ENCODE data around the gene LRRTM3.

The LRRTM3 gene

GRCh38 chr10:67100951-67101350, 175.1 kb downstream of the LRRTM3 start:
- Histone ChIP-seq H3K27ac (no peak overlapping the region), H3K4me3 (no peak overlapping the region)

- no peak overlapping the region for H3K27ac ChIP-seq
- no peak overlapping the region for H3K4me3 ChIP-seq
Measured at GRCh38 chr10:67107670-67108069, 181.8 kb downstream of the LRRTM3 start.

DNA sequence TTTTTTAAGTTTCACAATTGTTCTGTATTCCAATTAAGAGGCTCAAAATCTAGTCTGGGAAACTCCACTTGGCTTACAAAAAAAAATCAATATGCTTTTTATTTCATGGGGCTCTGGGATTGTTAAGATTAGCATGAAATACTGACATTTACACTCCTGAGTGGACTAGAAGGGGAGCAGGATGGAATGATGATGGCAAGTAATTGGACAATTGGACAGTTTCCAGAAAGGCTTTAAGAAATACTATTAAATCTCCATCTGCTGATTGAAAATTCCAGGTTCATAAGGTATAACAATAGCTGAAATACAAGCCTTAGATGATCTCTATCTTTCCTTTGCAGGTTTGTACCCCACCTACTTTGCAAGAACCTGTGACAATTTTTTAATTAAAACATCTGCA, 184.4 kb downstream of the LRRTM3 start:
- Histone ChIP-seq H3K4me3 (no peak overlapping the region), H3K27ac (no peak overlapping the region)

- H3K4me3 ChIP-seq = no peak overlapping the region
Measured at GRCh38 chr10:67112765-67113164, 186.9 kb downstream of the LRRTM3 start.

DNA sequence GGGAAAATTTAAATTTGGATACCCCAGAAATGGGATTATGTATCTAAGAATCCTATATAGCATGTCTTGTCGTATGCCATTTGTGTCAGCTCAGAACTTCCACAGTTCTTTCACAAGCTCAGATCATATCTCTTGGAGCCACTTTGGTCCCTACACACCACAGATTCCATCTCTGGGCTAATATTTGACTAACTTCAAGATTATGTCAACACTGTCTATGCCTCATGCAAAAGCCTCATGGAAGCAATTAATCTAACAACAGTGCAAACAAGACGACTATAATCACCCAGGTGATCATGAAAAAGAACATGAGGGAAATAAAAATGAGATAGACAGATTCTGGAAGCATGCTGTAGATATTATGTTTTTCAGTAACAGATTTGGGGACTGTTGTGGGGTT, 189.1 kb downstream of the LRRTM3 start:
- H3K27ac ChIP-seq = no peak overlapping the region
- H3K4me3 ChIP-seq = no peak overlapping the region

More at GRCh38 chr10:67112765-67113164, 186.9 kb downstream of the LRRTM3 start:
- no peak overlapping the region for H3K27ac ChIP-seq

DNA sequence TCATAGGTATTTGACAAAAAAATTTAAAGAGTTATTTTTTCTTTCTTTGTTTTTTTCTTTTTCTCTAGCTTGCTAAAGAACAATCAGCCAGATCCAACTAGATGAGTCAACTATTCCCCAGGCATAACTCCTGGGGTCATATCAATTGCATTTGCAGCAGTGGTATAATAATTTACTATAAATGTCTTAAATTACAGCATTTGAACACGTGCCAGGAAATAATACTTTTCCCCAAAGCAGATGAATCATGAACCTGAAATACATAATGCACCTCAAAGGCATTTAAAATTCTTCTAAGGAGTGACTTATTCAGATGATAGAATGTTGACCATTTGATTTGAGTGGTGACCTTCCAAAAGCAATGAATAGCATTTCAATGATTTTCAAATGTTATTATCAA, 190.1 kb downstream of the LRRTM3 start:
- H3K4me3 ChIP-seq = no peak overlapping the region
- H3K27ac ChIP-seq = no peak overlapping the region

DNA sequence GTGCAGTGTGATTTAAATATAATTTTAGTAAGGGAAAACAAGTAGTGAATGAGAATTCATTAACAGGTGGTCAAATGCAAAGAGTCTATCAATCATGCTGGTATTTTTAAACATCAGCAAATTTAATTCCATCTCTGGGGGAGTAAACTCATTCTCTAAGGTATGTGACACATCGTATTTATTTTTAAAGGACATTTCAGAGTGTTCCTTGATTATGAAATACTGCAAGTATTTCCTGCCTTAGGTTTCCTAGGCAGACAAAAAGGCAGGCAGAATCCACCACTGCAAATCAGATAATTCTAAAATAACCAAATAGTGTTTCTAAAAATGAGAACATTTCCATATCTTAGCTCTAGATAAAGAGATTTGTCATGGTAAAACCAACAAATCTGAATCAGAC, 193.8 kb downstream of the LRRTM3 start:
- Histone ChIP-seq H3K27ac (no peak overlapping the region), H3K4me3 (no peak overlapping the region)

GRCh38 chr10:67127441-67127840, 201.6 kb downstream of the LRRTM3 start:
- no peak overlapping the region for H3K27ac ChIP-seq
- H3K4me3 ChIP-seq = no peak overlapping the region

DNA sequence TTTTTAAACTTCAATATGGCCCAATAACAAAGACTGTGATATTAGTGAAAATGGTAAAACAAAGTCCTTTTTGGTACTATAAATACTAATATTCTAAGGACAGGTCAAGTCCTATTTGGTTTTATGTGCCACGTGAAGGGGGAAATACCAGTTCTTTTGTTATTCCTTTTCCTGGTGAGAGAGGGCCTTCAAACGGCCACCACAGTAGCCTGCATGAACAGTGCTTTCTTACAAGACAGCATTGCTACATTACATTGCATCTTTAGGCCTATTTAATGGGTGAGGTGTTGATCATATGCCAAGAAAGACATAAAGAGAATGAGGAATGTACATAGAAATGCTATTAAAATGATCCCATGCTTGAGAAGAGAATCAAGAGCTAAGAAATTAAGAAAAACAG, 214.8 kb downstream of the LRRTM3 start:
- Histone ChIP-seq H3K4me3 (no peak overlapping the region), H3K27ac (no peak overlapping the region)

DNA sequence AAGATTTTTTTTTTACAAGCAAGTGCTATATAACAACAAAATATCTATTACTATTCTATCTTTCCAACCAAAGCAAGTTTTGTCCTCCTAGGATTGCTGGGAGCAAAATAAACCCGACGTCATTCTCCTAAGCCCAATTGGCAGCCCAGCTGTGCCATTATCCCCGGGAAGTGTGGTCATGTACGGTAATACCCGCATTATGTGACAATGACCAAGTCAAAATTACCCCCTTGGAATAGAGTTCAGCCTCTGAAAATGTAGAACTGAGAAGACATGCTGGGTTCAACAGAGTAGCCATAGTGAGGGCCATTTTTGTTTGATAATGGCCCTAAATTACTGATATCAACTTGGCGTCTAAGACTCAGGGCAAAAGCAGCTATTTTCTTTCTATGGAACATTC, 215.5 kb downstream of the LRRTM3 start:
- no peak overlapping the region for H3K4me3 ChIP-seq

DNA sequence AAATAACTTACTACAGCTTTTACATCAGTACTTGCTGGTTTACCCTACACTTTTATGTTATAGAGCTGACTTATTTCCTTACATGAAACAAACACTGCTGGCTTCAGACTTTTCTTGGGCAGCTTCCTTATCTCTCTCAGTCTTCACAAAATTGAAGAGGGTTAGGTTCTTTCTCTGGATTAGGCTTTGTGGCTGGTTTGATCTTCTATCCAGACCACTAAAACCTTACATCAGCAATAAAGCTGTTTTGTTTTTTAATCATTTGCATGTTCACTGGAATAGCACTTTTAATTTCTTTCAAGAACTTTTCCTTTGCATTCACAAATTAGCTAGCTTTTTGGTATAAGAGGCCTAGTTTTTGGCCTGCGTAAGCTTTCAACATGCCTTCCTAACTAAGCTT, 218.7 kb downstream of the LRRTM3 start:
- H3K4me3 ChIP-seq = no peak overlapping the region
- H3K27ac ChIP-seq = no peak overlapping the region

More for the DNA sequence above, 215.5 kb downstream of the LRRTM3 start:
- H3K27ac ChIP-seq = no peak overlapping the region

Measured in skin epidermis (tissue), 12 donors.